NB4 (cell line): ENCODE results near the gene BACE1-AS.

Source experiments
- CTCF ChIP-seq: IDR thresholded peaks from one replicate; pipeline ENCODE4 v1.5.1; 2012; ENCODE audit warnings: low read depth, low read length
- POLR2A ChIP-seq: IDR thresholded peaks from 2 replicates; pipeline ENCODE4 v1.6.1; 2011; ENCODE audit warnings: mild to moderate bottlenecking; ENCODE audit not compliant: insufficient read length; ENCODE audit errors: extremely low read depth

DNA sequence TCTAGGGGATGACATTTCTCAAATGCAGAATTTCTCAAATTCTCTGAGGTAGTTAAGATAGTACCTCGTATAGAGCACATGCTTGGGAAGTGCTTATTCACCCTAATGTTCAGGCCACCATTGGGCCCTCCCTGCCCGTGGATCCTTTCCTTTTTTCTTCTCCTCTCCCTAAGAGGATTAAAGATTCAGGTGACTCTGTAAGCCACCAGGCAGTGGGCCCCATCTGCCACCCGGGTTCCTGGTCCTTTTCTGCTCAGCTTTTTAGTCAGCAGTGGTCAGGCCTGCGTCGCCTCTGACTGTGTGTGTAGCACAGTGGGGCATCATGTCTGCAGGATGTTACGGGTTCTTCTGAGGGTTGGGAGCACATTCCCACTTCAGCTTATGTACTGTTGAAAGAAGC, 43.8 kb downstream of the BACE1-AS start:
- TF ChIP-seq CTCF = no peak
- TF ChIP-seq POLR2A = no peak
